Erythroblast (primary cell): ENCODE measurements around the gene AGR3.

ENCODE experiments used
- DNase-seq, 2 experiments: peaks; one replicate each; lab custom pipeline; 2025; lab: John Stamatoyannopoulos, UW
- GATA1 ChIP-seq: IDR thresholded peaks from 2 replicates; pipeline ENCODE4 v1.6.1; 2011; ENCODE audit warnings: low read depth, mild to moderate bottlenecking, control low read depth, low read length, moderate library complexity
- POLR2A ChIP-seq: IDR thresholded peaks from 2 replicates; pipeline ENCODE4 v1.6.1; 2011; ENCODE audit warnings: mild to moderate bottlenecking, low read length

Gene AGR3

DNA sequence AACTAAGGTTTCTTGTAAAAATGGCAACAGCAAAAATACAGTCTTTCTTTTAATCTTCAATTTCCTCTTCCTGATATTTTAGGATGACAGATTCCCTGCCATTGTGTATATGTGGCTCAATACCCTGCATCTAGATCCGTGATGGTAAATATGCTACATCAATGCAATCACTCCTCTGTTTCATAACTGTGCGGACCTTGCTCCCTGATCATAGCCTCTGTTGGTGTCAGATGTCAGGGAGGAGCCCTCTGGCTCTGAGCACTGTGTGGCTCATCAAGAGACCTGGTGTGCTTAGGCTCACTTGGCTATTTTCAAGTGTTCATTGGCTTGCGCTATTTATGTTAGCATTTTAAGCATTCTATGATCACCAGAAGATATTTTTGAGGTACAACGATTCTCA, 33.0 kb upstream of the AGR3 start:
- TF ChIP-seq GATA1 = no peak

GRCh38 chr7:16913643-16914042, 31.9 kb upstream of the AGR3 start:
- DNase-seq = no peak
- TF ChIP-seq GATA1 = no peak
- no peak for TF ChIP-seq POLR2A

More for the DNA sequence above, 33.0 kb upstream of the AGR3 start:
- DNase-seq = peak in 1 of 2 experiments; percentile 4

DNA sequence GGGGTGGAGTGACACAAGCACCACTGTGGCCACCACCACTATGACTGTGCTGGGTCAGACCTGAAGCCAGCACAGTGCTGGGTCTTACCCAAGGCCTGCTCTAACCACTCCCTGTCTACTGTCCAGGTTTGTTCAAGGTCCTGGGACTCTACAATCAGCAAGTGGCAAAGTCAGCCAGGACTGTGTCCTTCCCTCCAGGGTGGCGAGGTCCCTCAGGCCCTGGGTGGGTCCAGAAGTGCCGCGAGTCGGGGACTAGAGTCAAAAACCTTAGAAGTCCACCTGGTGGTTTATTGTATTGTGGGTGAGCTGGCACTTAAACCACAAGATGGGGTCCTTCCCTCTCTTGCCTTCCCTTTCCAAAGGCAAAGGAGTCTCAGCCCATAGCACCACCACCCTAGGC, 30.8 kb upstream of the AGR3 start:
- TF ChIP-seq POLR2A = no peak
- TF ChIP-seq GATA1 = no peak

DNA sequence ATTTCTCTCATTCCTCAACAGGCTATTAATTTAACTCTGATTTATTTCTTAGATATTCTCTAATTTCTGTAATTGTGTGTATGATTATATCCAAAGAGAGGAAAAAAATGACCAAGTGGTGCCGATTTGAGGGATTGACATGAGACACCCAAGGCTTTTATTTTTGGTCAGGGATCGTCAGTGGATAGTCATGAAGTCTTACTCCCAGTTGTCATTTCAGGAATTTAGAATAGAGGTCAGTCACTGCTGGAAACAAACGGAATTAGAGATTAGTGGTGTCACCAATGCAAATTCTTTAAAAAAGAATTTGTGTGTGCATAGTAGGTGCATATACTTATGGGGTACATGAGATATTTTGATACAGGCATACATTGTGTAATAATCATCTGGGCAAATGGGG, 26.8 kb upstream of the AGR3 start:
- no peak for DNase-seq
- TF ChIP-seq POLR2A = no peak
- no peak for TF ChIP-seq GATA1

More for the DNA sequence above, 30.8 kb upstream of the AGR3 start:
- no peak for DNase-seq

DNA sequence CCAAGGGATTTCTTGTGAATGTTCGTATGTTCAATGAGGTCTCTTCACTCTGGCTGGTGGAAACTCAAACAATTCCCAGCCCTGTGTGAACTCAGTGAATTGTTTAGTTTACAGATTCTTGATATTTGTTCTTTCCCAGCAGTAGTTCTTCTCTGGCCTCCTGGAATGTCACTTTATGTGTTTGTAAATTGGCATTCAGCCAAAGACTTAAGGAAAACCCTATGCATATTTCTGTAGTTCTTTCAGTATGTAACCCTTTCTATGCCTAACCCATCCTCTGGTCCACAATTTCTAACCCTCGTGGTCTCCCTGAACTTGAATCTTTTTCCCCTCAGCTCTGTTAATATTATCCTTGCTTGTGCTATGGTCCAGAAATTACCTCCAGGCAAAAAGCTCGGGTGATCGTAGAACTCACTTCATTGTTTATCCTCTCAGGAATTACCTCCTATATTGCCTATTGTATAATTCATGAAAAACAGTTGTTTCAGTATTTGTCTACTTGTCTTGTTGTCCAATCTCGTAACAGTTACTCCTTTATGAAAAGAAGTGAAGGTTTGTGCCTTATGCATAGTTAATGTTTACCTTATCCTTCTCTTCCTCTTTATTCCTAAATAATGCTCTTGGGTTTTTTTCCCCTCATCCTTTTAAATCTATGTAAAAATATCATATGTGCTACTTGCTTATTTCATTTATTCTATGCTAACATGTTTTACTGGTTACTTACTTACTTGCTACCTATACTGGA, 23.7 kb upstream of the AGR3 start:
- TF ChIP-seq GATA1 (no peak), POLR2A (no peak)
- DNase-seq = no peak

DNA sequence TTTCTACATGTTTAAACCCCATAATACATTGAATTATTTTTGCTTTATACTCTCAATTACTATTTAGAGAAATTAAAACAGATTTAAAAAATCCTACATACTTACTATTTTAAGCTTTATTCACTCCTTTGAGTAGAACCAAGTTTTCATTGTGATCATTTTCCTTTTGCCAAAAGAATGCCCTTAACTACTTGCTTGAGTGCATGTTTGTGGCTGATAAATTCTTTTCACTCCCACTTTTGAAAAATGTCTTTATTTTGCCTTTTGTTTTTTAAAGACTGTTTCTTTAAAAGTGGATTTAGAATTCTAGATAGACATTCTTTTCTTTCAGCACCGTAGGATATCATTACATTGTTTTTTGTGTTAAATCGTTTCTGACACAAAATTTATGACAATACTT, 22.3 kb upstream of the AGR3 start:
- no peak for DNase-seq
- TF ChIP-seq POLR2A (no peak), GATA1 (no peak)

- no peak for TF ChIP-seq POLR2A
- no peak for TF ChIP-seq GATA1
- no peak for DNase-seq
These were observed 18.5 kb upstream of the AGR3 start for GRCh38 chr7:16900209-16900768.

GRCh38 chr7:16891874-16892643, 10.3 kb upstream of the AGR3 start:
- no peak for TF ChIP-seq GATA1
- DNase-seq = no peak

DNA sequence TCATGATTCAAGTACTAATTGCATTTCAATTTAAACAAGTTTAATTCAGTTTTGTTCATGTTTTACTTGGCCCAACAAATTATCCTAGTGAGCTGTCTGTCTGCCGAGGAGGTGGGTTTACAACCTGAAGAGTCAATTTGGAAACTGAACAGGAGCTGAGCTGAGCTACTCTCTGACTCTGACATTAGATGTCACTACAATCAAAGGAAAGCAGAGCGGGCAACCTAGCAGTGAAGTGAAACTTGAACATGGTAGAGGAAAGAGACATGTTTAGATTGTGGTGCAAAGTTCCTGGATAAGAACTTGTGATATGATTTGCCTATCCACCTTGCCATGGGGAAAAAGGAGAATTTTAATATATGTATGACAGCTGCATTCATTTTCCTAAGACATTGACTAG, 9.6 kb upstream of the AGR3 start:
- peak in 1 of 2 experiments; percentile 15 for DNase-seq
- TF ChIP-seq GATA1 (no peak), POLR2A (no peak)

GRCh38 chr7:16889851-16890415, 8.2 kb upstream of the AGR3 start:
- TF ChIP-seq POLR2A (no peak), GATA1 (no peak)
- DNase-seq = no peak

- TF ChIP-seq GATA1 = no peak
- no peak for TF ChIP-seq POLR2A
- no peak for DNase-seq
These were observed 7.5 kb upstream of the AGR3 start for GRCh38 chr7:16889305-16889704.

GRCh38 chr7:16883918-16884317, 2.1 kb upstream of the AGR3 start:
- TF ChIP-seq POLR2A (no peak), GATA1 (no peak)
- DNase-seq = no peak

DNA sequence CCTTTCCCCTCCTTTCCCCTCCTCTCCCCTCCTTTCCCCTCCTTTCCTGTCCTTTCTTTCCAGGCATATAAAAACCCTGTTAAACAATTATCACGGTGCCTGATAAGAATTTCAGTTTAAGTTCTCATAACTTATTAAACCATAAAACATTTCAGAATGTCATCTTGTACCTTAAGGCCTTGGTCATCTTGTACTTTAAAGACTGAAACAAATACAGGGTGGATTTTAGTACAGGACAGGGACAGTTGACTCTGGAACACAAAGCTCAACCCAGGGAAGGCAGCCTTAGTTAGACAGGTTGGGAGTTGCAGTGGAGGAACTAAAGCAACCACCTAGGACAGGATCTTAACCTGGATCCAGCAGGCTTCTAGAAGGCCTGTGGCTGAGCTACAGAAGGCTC, 1.2 kb downstream of the AGR3 start:
- no peak for DNase-seq
- TF ChIP-seq GATA1 = no peak
- TF ChIP-seq POLR2A = no peak

GRCh38 chr7:16879181-16879580, 2.6 kb downstream of the AGR3 start:
- DNase-seq = no peak
- TF ChIP-seq POLR2A = no peak
- no peak for TF ChIP-seq GATA1
